ENCODE data around the gene TLE2. TPM values are rescaled to one million over a fixed set of nuclear protein-coding genes. Genes with fewer than 3 reads are reported as not detected.
A peak's percentile ranks its signal among the peaks of the same experiment; 100 is the strongest.

The TLE2 gene
- total RNA-seq, 1 experiment from 2014 or later, result 7.7 TPM

DNA sequence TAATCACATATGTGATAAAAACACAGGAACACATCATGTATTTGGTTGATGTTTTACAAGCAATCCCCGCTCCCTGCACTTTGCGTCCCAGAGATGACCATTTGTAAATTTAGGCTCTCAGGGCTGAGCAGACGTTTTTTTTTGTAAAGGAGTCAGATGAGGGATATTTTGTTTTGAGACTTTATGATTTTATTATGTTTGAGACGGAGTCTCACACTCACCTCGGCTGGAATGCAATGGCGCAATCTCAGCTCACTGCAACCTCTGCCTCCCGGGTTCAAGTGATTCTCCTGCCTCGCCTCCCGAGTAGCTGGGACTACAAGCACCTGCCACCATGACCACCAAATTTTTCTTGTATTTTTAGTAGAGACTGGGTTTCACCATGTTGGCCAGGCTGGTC lies 50.3 kb downstream of the TLE2 start:
- no peak overlapping the region for H3K27ac ChIP-seq (ENCODE audit: low read length)
- CTCF ChIA-PET, result no interaction called here

DNA sequence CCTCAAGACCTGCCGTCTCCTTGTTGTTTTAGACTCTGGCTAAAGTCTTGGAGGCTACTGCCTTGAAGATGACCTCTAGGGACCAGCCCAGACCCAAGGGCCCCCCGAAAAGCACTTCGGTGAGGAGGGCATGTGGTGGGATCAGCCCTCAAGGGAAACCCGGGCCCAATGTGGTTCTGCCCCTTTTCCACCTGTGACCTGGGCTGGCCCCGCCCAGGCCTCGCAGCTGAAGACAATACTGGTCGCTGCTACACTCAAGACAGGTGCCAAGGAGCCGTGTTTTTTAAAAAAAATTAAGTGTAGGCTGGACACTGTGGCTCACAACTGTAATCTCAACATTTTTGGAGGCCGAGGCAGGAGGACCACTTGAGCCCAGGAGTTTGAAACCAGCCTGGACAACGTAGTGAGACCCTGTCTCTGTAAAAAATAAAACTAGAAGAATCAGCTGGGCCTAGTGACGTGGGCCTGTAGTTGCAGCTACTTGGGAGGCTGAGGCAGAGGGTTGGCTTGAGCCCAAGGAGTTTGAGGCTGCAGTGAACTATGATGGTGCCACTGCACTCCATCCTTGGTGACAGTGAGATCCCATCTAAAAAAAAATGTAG lies 50.8 kb downstream of the TLE2 start:
- Histone ChIP-seq H3K9me2 (replicated peaks; ENCODE audit: low read length) (no peaks in the 10 kb centered on the region), H4K20me1 (ENCODE audit: low read length) (no peaks in the 10 kb centered on the region), H3K4me3 (ENCODE audit: low read length) (no peak overlapping the region), H3K27ac (ENCODE audit: low read length) (no peak overlapping the region), H3K4me2 (ENCODE audit: low read length) (0 out of 2 replicates have a peak overlapping the region, but pooled peaks have one; percentile 73), H3K36me3 (ENCODE audit: low read depth, low read length) (no peaks in the 10 kb centered on the region), H2AFZ (ENCODE audit: low read length) (no peak overlapping the region), H3K9ac (ENCODE audit: low read length) (no peak overlapping the region), H3K27me3 (ENCODE audit: low read length) (no peaks in the 10 kb centered on the region), H3K9me3 (ENCODE audit: low read length) (no peaks in the 10 kb centered on the region), H3K4me1 (ENCODE audit: insufficient read depth, low read length) (no peaks in the 10 kb centered on the region), H3K79me2 (ENCODE audit: low read length) (no peaks in the 10 kb centered on the region), H3F3A (ENCODE audit: low read length, unreplicated experiment) (no peaks in the 10 kb centered on the region)
- TF ChIP-seq EZH2phosphoT487 (IDR thresholded peaks at IDR 0.05; ENCODE audit: borderline replicate concordance, low read length) (no peak), EZH2 (IDR thresholded peaks at IDR 0.05; ENCODE audit: low read length, unreplicated experiment) (no peak)
- TF ChIP-seq, protein P1, sequence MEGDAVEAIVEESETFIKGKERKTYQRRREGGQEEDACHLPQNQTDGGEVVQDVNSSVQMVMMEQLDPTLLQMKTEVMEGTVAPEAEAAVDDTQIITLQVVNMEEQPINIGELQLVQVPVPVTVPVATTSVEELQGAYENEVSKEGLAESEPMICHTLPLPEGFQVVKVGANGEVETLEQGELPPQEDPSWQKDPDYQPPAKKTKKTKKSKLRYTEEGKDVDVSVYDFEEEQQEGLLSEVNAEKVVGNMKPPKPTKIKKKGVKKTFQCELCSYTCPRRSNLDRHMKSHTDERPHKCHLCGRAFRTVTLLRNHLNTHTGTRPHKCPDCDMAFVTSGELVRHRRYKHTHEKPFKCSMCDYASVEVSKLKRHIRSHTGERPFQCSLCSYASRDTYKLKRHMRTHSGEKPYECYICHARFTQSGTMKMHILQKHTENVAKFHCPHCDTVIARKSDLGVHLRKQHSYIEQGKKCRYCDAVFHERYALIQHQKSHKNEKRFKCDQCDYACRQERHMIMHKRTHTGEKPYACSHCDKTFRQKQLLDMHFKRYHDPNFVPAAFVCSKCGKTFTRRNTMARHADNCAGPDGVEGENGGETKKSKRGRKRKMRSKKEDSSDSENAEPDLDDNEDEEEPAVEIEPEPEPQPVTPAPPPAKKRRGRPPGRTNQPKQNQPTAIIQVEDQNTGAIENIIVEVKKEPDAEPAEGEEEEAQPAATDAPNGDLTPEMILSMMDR (conservative IDR thresholded peaks at IDR 0.05; ENCODE audit: low read depth, low read length), result no peak
- intact Hi-C loops (cut with micrococcal nuclease), result no loop called here
- ChIA-PET POLR2A (ENCODE audit: unreplicated experiment) (no interaction called here), CTCF (no interaction called here)
- no peak for DNase-seq
- BruUV-seq (replicated peaks), result no TSS peak
- ATAC-seq, result no peak

More for the DNA sequence above, 50.3 kb downstream of the TLE2 start:
- H3K4me2 ChIP-seq (ENCODE audit: low read length), result no peak overlapping the region
- BruUV-seq (replicated peaks), result no TSS peak
- H2AFZ ChIP-seq (ENCODE audit: low read length), result no peak overlapping the region
- no peaks in the 10 kb centered on the region for H3K9me2 ChIP-seq (replicated peaks; ENCODE audit: low read length)
- TF ChIP-seq, protein P1 (conservative IDR thresholded peaks at IDR 0.05; ENCODE audit: low read depth, low read length), result no peak
- TF ChIP-seq EZH2 (IDR thresholded peaks at IDR 0.05; ENCODE audit: low read length, unreplicated experiment), result no peak
- no peak for TF ChIP-seq EZH2phosphoT487 (IDR thresholded peaks at IDR 0.05; ENCODE audit: borderline replicate concordance, low read length)
- intact Hi-C loops (cut with micrococcal nuclease), result no loop called here
- no peaks in the 10 kb centered on the region for H3K27me3 ChIP-seq (ENCODE audit: low read length)
- no peaks in the 10 kb centered on the region for H3K36me3 ChIP-seq (ENCODE audit: low read depth, low read length)
- no peaks in the 10 kb centered on the region for H4K20me1 ChIP-seq (ENCODE audit: low read length)
- POLR2A ChIA-PET (ENCODE audit: unreplicated experiment), result no interaction called here
- no peak for DNase-seq
- no peak overlapping the region for H3K4me3 ChIP-seq (ENCODE audit: low read length)
- ATAC-seq, result no peak
- no peak overlapping the region for H3K9ac ChIP-seq (ENCODE audit: low read length)
- H3F3A ChIP-seq (ENCODE audit: low read length, unreplicated experiment), result no peaks in the 10 kb centered on the region
- H3K9me3 ChIP-seq (ENCODE audit: low read length), result no peaks in the 10 kb centered on the region
- H3K4me1 ChIP-seq (ENCODE audit: insufficient read depth, low read length), result no peaks in the 10 kb centered on the region
- no peaks in the 10 kb centered on the region for H3K79me2 ChIP-seq (ENCODE audit: low read length)

DNA sequence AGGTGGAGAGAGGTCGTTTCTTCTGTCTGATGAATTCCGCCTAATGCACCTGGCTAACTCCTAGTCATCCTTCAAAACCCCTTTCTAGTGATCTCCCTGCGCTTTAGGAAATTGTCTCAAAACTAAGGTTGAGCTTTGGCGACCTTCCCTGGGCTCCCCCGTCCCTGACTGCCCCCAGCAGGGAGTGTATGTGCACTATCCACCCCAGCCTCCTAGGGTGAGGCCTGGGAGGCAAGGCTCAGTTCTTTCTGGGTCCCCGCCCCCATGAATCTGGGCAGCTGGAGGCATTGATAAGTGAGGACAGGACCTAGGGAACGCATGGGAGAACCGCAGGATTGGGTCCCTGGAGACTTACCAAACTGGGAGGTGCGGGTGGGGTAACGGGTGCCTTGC lies 51.3 kb downstream of the TLE2 start:
- no peaks in the 10 kb centered on the region for H3K36me3 ChIP-seq (ENCODE audit: low read depth, low read length)
- ChIA-PET CTCF (no interaction called here), POLR2A (ENCODE audit: unreplicated experiment) (no interaction called here)

More for the DNA sequence above, 51.3 kb downstream of the TLE2 start:
- no peaks in the 10 kb centered on the region for H3K4me1 ChIP-seq (ENCODE audit: insufficient read depth, low read length)
- no peaks in the 10 kb centered on the region for H3F3A ChIP-seq (ENCODE audit: low read length, unreplicated experiment)
- no peaks in the 10 kb centered on the region for H3K27me3 ChIP-seq (ENCODE audit: low read length)
- H3K79me2 ChIP-seq (ENCODE audit: low read length), result no peaks in the 10 kb centered on the region
- H3K4me3 ChIP-seq (ENCODE audit: low read length), result peak overlapping the region; percentile 55
- no peaks in the 10 kb centered on the region for H3K9me2 ChIP-seq (replicated peaks; ENCODE audit: low read length)
- H3K9ac ChIP-seq (ENCODE audit: low read length), result no peak overlapping the region
- TSS peak; percentile 39 for BruUV-seq (replicated peaks)
- intact Hi-C loops (cut with micrococcal nuclease), result no loop called here
- H3K4me2 ChIP-seq (ENCODE audit: low read length), result peak overlapping the region; percentile 73
- H3K9me3 ChIP-seq (ENCODE audit: low read length), result no peaks in the 10 kb centered on the region
- peak overlapping the region; percentile 61; the same call in 1 of the 2 replicates for H2AFZ ChIP-seq (ENCODE audit: low read length)
- DNase-seq (no peak), ATAC-seq (peak; percentile 4; the same call in 1 of the 2 replicates)
- no peak for TF ChIP-seq EZH2 (IDR thresholded peaks at IDR 0.05; ENCODE audit: low read length, unreplicated experiment)
- TF ChIP-seq EZH2phosphoT487 (IDR thresholded peaks at IDR 0.05; ENCODE audit: borderline replicate concordance, low read length), result no peak
- TF ChIP-seq, protein P1 (conservative IDR thresholded peaks at IDR 0.05; ENCODE audit: low read depth, low read length), result no peak
- H4K20me1 ChIP-seq (ENCODE audit: low read length), result no peaks in the 10 kb centered on the region
- no peak overlapping the region for H3K27ac ChIP-seq (ENCODE audit: low read length)
